HG02623 (cell line): ENCODE results near the gene PAX8.

Source experiments
- ATAC-seq: cut with Tn5 transposase; IDR thresholded peaks from one replicate; pipeline ENCODE4 v1.9.1; 2021; ENCODE audit warnings: moderate library complexity; ENCODE audit not compliant: unreplicated experiment

The PAX8 gene

GRCh38 chr2:113209011-113209645, 69.6 kb downstream of the PAX8 start:
- ATAC-seq, result no peak

GRCh38 chr2:113208396-113208795, 70.3 kb downstream of the PAX8 start:
- no peak for ATAC-seq

DNA sequence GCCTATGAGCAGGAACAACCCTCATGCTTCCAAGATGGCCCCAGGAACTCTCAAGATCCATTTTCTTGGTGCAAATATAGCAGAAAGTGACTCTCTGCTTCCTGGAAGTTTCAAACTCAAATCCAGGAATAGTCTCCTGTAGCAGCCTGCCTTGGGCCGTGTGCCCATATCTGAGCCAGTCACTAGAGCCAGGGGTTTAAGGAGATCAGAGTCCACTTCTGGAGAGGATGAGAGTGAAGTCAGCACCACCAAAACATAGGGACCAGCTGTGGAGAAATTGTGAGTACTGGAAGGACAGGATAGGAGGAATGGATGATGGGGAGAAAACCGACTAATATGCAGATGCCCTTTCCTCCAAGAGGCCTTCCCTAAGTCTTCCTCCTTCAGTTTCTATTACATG, 71.7 kb downstream of the PAX8 start:
- no peak for ATAC-seq

GRCh38 chr2:113206251-113206650, 72.5 kb downstream of the PAX8 start:
- no peak for ATAC-seq

DNA sequence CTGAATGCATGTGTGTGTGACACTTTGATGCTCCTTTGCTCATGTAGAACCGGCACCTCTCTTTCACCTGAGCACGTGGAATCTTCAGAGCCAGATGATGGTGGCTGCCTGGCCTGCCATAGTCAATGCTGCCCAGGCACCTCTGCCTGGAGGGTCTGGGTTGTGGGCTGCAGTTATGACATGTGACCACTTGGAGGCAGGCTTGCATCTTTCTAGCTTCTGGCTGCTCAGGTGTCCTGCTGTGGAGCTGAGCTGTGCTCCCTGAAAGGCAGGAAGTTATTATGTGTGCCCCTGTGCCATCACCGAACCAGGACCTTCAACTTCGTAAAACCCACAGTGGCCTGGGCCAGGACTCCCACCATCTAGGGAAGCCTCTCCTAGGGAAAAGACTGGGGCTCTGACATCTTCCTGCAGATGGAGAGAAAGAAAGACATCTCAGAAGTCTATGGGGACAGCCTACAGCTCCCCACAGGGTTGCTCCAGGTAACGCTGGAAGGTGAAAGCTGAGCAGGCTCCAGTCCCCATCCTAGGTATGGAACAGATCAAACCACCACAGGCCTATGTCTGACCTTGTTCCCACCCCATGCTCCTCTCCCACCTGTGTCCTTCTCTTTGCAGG, 74.7 kb downstream of the PAX8 start:
- peak; percentile 77 for ATAC-seq

GRCh38 chr2:113203217-113203530, 75.5 kb downstream of the PAX8 start:
- ATAC-seq, result no peak

- no peak for ATAC-seq
Measured at GRCh38 chr2:113202305-113203216, 76.2 kb downstream of the PAX8 start.

GRCh38 chr2:113201496-113202304, 77.0 kb downstream of the PAX8 start:
- no peak for ATAC-seq

GRCh38 chr2:113200736-113201490, 77.8 kb downstream of the PAX8 start:
- no peak for ATAC-seq

DNA sequence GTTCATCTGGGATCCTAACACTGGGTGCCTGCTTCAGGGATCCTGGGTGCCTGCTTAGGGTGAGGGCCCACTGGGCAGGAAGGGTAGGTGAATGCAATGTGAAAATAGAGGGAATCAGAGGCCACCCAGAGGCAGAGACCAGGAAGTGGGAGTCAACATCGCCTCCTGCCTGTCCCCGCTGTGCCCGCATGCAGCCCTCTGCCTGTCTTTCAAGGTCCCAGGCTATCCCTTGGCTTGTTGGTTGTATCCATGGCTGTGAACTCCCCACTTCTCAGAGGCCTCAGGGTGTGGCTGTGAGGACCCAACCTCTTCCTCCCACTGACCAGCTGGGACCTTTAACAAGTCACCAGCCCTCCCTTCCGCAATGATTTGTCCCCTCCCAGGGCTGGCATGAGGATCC, 78.5 kb downstream of the PAX8 start:
- no peak for ATAC-seq

DNA sequence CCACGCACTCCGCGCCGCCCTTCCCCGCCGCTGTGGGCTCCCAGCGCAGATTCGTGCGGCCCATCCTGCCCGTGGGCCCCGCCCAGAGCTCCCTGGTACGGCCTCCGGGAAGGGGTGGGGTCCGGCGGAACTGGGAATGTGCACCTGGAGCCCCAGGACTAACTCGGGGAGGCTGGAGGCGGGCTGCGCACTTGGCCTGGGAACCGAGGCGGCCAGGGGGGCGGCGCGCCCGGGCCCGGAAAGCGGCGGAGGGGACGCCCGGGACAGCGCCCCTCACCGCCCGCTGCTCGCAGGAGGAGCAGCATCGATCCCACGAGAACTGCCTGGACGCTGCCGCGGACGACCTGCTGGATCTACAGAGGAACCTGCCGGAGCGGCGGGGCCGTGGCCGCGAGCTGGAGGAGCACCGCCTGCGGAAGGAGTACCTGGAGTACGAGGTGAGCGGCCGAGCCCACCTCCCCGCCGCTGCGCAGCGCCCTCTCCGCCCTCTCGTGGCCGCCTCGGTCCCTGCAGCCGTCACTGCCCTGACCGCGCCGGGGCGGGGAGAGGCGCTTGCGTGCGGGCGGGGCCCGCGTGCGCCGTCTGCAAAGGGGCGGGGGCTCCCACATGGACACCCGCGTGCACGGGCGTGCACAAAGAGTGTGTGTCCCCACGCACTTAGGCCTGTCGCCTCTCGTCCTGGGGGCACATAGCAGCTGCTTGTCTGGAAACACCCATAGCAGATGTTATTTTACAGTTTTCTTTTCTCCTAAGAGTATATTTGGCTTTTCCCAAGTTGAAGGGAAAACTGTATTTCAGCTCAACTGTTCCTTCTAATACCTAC, 79.7 kb downstream of the PAX8 start:
- ATAC-seq, result peak; percentile 64

DNA sequence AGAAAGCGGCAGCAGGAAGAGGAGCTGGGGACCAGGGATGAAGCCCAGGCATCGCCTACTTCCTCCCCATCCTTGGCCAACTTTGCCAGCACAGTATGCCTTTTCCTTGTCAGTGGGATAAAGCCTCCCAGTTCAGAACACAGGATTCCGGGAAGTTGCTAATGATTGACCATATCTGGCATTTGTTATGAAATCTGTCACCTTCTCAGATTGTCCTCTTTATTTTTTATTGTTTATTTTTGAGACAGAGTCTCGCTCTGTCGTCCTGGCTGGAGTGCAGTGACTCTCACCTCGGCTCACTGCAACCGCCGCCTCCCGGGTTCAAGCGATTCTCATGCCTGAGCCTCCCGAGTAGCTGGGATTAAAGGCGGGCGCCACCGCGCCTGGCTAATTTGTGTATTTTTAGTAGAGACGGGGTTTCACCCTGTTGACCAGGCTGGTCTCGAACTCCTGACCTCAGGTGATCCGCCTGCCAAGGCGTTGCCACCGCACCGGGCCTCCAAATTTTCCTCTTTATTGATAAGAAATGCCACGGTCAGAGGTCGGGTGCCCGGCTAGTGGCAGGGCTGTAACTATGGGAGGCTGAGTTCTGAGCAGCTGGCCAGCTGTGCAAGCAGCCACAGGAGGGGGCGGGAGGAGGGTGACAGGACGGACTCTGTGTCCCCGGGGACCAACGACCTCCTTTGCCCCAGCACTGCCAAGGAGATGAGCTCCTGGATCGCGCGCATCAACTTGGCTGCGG, 80.5 kb downstream of the PAX8 start:
- ATAC-seq, result no peak

DNA sequence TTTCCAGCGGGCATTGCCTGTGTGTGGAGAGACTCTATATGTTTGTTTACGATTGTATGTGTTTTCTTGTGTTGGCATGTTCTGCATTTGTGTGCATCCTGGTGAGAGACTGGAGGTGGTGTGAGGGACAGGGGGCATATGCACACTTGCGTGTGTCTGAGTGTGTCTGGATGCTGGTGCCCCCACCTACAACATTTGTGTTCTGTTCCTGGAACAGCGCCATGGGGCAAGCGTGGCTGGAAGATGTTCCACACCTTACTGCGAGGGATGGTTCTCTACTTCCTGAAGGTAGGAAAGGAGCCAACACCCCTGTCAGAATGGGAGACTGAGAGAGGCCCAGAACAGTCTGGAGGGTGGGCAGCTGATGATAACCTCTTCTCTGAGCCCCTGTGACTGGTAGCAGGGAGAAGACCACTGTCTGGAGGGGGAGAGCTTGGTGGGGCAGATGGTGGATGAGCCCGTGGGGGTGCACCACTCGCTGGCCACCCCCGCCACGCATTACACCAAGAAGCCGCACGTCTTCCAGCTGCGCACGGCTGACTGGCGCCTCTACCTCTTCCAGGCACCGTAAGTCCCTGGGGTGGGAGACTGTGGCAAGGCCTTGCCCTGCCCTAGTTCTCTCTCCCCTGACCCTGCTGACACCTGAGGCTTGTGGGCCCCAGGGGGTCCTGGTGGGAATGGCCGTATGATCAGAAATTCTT, 81.2 kb downstream of the PAX8 start:
- no peak for ATAC-seq

DNA sequence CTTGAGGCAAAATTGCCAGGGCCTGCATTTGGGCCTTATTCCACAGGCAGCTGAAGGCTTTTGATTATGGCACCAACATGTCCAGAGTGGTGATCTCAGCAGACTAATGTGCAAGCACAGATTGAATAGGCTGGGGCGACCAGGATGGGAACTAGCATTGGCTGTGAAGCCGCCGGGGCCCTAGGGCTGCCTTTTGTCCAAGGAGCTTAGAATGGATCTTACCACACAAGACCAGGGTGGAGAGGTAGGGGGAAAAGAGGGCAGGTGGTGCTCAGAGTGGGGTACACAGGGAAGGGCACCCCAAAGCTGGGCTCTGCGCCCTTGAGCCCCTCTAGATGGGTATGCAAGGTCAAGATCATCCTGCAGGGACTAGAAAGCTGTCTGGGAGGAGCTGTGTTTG, 81.9 kb downstream of the PAX8 start:
- ATAC-seq, result no peak

GRCh38 chr2:113195923-113196501, 82.7 kb downstream of the PAX8 start:
- no peak for ATAC-seq

DNA sequence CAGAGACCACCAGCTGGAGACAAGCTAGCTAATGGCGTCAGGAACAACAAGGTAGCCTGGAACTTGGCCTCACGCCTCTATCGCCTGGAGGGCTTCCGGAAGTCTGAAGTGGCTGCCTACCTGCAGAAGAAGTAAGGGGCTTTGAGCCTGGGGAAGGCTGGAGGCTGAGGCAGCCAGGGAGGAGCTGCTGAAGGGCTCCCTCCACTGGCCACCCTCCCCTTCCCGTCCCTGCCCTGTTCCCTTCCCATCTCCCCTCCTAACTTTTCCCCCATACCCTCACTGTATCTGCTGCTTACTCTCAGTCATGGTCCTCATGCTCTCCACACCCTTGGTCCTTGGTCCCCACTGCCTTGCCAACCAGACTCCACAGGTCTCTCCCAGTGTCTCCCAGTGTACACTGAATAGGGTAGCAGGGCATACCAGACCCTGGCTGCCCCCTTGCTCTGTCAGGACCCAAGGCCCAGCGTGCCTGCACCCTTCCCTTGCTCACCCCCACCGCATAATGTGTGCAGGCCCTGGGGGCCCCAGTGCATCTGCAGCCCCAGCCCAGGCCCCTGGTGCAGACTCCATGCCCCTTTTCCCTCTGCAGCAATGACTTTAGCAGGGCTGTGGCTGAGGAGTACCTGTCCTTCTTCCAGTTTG, 86.1 kb downstream of the PAX8 start:
- ATAC-seq, result no peak

DNA sequence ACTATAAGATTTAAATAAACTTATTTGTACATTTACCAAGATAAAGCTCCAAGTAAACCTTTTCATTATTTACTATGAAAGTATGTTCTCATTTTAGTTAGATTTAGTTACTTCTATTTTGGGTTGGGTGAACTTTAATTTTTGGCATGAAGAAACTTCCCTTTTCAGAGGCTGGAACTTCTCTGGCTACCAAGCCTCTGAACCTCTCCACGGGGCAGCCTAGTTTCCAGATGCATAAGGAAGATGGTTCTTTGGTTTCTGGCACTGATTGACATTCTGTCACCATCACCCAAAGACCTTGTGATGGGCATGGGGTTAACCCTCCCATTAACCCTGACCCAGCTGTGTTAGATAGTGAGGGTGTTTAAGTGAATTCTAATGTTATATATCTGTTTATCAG, 87.8 kb downstream of the PAX8 start:
- ATAC-seq, result no peak

- no peak for ATAC-seq
Measured at GRCh38 chr2:113187771-113188170, 91.0 kb downstream of the PAX8 start.
